Natural killer cell treated with Interleukin-12 subunit alpha and Interleukin-12 subunit beta and Interleukin-15 and Interleukin-18, amount 100 ng/mL, for 72 hours (primary cell): Measurements from ENCODE around the gene CSTB. TPM values are rescaled to one million over a fixed set of nuclear protein-coding genes. Genes with fewer than 3 reads are reported as not detected.
A peak's percentile ranks its signal among the peaks of the same experiment; 100 is the strongest.

Experiments
- ATAC-seq, 2 donors: fragments of 150-1000 bp; cut with Tn5 transposase in 1 of 2; sonication (Bioruptor Pico), chemical (Tn5 transposase) in 1 of 2; 2 replicates each; pipeline ENCODE4 v1.10.0; 2021
- DNase-seq: peaks from one replicate; pipeline ENCODE4 v3.0.0; 2022; ENCODE audit warnings: low spot score
- H3K27ac Mint-ChIP-seq, 2 donors: 1 replicate in 1 of 2; 2 replicates in 1 of 2; pipeline ENCODE4 v1.8.0; 2022; ENCODE audit warnings: mixed read lengths in 2 of 2, mild to moderate bottlenecking in 1 of 2, moderate library complexity in 1 of 2
- H3K27me3 Mint-ChIP-seq, 2 donors: 1 replicate in 1 of 2; 2 replicates in 1 of 2; pipeline ENCODE4 v1.8.0; 2022; ENCODE audit warnings: mixed read lengths in 2 of 2
- H3K36me3 Mint-ChIP-seq: one replicate; pipeline ENCODE4 v1.8.0; 2022; ENCODE audit warnings: mixed read lengths
- H3K4me1 Mint-ChIP-seq, 2 donors: 1 replicate in 1 of 2; 2 replicates in 1 of 2; pipeline ENCODE4 v1.8.0; 2022; ENCODE audit warnings: low read depth in 2 of 2, mixed read lengths in 2 of 2, mild to moderate bottlenecking in 1 of 2
- H3K4me3 Mint-ChIP-seq: one replicate; pipeline ENCODE4 v1.8.0; 2022; ENCODE audit warnings: mixed read lengths
- H3K9me3 Mint-ChIP-seq: 2 replicates; pipeline ENCODE4 v1.8.0; 2022; ENCODE audit warnings: mixed read lengths
- total RNA-seq, 2 donors: library from RNA; stranded (reverse); gene quantifications; one replicate each; pipeline ENCODE4 v1.2.3, GENCODE V29; 2022

Gene CSTB
- total RNA-seq, 2 donors from 2014 or later = 15.3 to 15.4 TPM

- no peak overlapping the region for H3K27ac Mint-ChIP-seq
- ATAC-seq = no peak
- no peak for DNase-seq
Observed at GRCh38 chr21:43763901-43764523, 12.1 kb downstream of the CSTB start.

GRCh38 chr21:43762303-43763128, 13.6 kb downstream of the CSTB start:
- DNase-seq (no peak), ATAC-seq (no peak)
- no peaks in the 10 kb centered on the region for H3K36me3 Mint-ChIP-seq
- no peaks in the 10 kb centered on the region for H3K4me1 Mint-ChIP-seq
- no peaks in the 10 kb centered on the region for H3K27me3 Mint-ChIP-seq
- H3K4me3 Mint-ChIP-seq = no peak overlapping the region
- no peaks in the 10 kb centered on the region for H3K9me3 Mint-ChIP-seq
- H3K27ac Mint-ChIP-seq = no peak overlapping the region

More at GRCh38 chr21:43763901-43764523, 12.1 kb downstream of the CSTB start:
- Mint-ChIP-seq H3K36me3 (no peaks in the 10 kb centered on the region), H3K27me3 (peaks cover 0 to under 1% of the 10 kb centered on the region in 2 donors), H3K4me1 (peaks cover 0 to 3% of the 10 kb centered on the region in 2 donors), H3K4me3 (no peak overlapping the region), H3K9me3 (no peaks in the 10 kb centered on the region)

- DNase-seq (no peak), ATAC-seq (no peak)
- H3K36me3 Mint-ChIP-seq = no peaks in the 10 kb centered on the region
- no peak overlapping the region for H3K27ac Mint-ChIP-seq
- H3K4me3 Mint-ChIP-seq = no peak overlapping the region
- H3K27me3 Mint-ChIP-seq = no peaks in the 10 kb centered on the region
- H3K9me3 Mint-ChIP-seq = no peaks in the 10 kb centered on the region
- H3K4me1 Mint-ChIP-seq = no peaks in the 10 kb centered on the region
Observed at GRCh38 chr21:43761886-43762285, 14.2 kb downstream of the CSTB start.

GRCh38 chr21:43760391-43760958, 15.6 kb downstream of the CSTB start:
- no peak overlapping the region for H3K27ac Mint-ChIP-seq
- H3K36me3 Mint-ChIP-seq = no peaks in the 10 kb centered on the region
- ATAC-seq (no peak), DNase-seq (no peak)
- H3K9me3 Mint-ChIP-seq = no peaks in the 10 kb centered on the region
- H3K4me3 Mint-ChIP-seq = no peak overlapping the region
- peaks cover 0 to 2% of the 10 kb centered on the region in 2 donors for H3K4me1 Mint-ChIP-seq
- no peaks in the 10 kb centered on the region for H3K27me3 Mint-ChIP-seq

- H3K9me3 Mint-ChIP-seq = no peaks in the 10 kb centered on the region
- DNase-seq (no peak), ATAC-seq (peak in 1 of 2 donors; percentile 7)
- no peaks in the 10 kb centered on the region for H3K27me3 Mint-ChIP-seq
- no peak overlapping the region for H3K27ac Mint-ChIP-seq
- no peaks in the 10 kb centered on the region for H3K36me3 Mint-ChIP-seq
- no peak overlapping the region for H3K4me3 Mint-ChIP-seq
- H3K4me1 Mint-ChIP-seq = peaks cover 0 to 2% of the 10 kb centered on the region in 2 donors
Observed at GRCh38 chr21:43759651-43760050, 16.5 kb downstream of the CSTB start.

- H3K36me3 Mint-ChIP-seq = no peaks in the 10 kb centered on the region
Observed at GRCh38 chr21:43758811-43759210, 17.3 kb downstream of the CSTB start.

GRCh38 chr21:43758111-43758641, 17.9 kb downstream of the CSTB start:
- no peaks in the 10 kb centered on the region for H3K36me3 Mint-ChIP-seq
- H3K9me3 Mint-ChIP-seq = no peaks in the 10 kb centered on the region
- no peak for DNase-seq
- H3K4me3 Mint-ChIP-seq = no peak overlapping the region
- no peaks in the 10 kb centered on the region for H3K27me3 Mint-ChIP-seq
- peaks cover 0 to 5% of the 10 kb centered on the region in 2 donors for H3K4me1 Mint-ChIP-seq
- H3K27ac Mint-ChIP-seq = no peak overlapping the region
- no peak for ATAC-seq

More at GRCh38 chr21:43758811-43759210, 17.3 kb downstream of the CSTB start:
- DNase-seq = no peak
- ATAC-seq = no peak
- Mint-ChIP-seq H3K4me3 (no peak overlapping the region), H3K27me3 (no peaks in the 10 kb centered on the region), H3K27ac (no peak overlapping the region), H3K9me3 (no peaks in the 10 kb centered on the region), H3K4me1 (peaks cover 0 to 5% of the 10 kb centered on the region in 2 donors)

GRCh38 chr21:43757601-43758000, 18.5 kb downstream of the CSTB start:
- H3K4me1 Mint-ChIP-seq = peaks cover 0 to 5% of the 10 kb centered on the region in 2 donors
- no peak overlapping the region for H3K27ac Mint-ChIP-seq
- H3K27me3 Mint-ChIP-seq = no peaks in the 10 kb centered on the region
- no peak overlapping the region for H3K4me3 Mint-ChIP-seq
- H3K36me3 Mint-ChIP-seq = no peaks in the 10 kb centered on the region
- no peak for DNase-seq
- no peaks in the 10 kb centered on the region for H3K9me3 Mint-ChIP-seq
- no peak for ATAC-seq

- Mint-ChIP-seq H3K27me3 (no peaks in the 10 kb centered on the region), H3K36me3 (no peaks in the 10 kb centered on the region), H3K27ac (no peak overlapping the region), H3K4me1 (peaks cover 0 to 5% of the 10 kb centered on the region in 2 donors), H3K9me3 (no peaks in the 10 kb centered on the region), H3K4me3 (no peak overlapping the region)
- DNase-seq (no peak), ATAC-seq (no peak)
Observed at GRCh38 chr21:43755820-43756594, 20.1 kb downstream of the CSTB start.

GRCh38 chr21:43754948-43755781, 20.9 kb downstream of the CSTB start:
- Mint-ChIP-seq H3K4me3 (no peak overlapping the region), H3K27ac (no peak overlapping the region), H3K36me3 (no peaks in the 10 kb centered on the region), H3K27me3 (no peaks in the 10 kb centered on the region), H3K4me1 (peaks cover 0 to 9% of the 10 kb centered on the region in 2 donors), H3K9me3 (no peaks in the 10 kb centered on the region)
- ATAC-seq (no peak), DNase-seq (no peak)

- no peak overlapping the region for H3K27ac Mint-ChIP-seq
- H3K9me3 Mint-ChIP-seq = no peaks in the 10 kb centered on the region
- ATAC-seq (no peak), DNase-seq (no peak)
- H3K27me3 Mint-ChIP-seq = no peaks in the 10 kb centered on the region
- H3K36me3 Mint-ChIP-seq = no peaks in the 10 kb centered on the region
- H3K4me3 Mint-ChIP-seq = no peak overlapping the region
- H3K4me1 Mint-ChIP-seq = peaks cover 0 to 9% of the 10 kb centered on the region in 2 donors
Observed at GRCh38 chr21:43753439-43753799, 22.7 kb downstream of the CSTB start.

- Mint-ChIP-seq H3K36me3 (no peaks in the 10 kb centered on the region), H3K4me3 (no peak overlapping the region), H3K9me3 (no peaks in the 10 kb centered on the region), H3K27me3 (no peaks in the 10 kb centered on the region), H3K27ac (no peak overlapping the region), H3K4me1 (peaks cover 0 to 9% of the 10 kb centered on the region in 2 donors)
- no peak for ATAC-seq
- DNase-seq = no peak
Observed at GRCh38 chr21:43752758-43753438, 23.2 kb downstream of the CSTB start.
